ENCODE measurements around the gene LRP8.

DNA sequence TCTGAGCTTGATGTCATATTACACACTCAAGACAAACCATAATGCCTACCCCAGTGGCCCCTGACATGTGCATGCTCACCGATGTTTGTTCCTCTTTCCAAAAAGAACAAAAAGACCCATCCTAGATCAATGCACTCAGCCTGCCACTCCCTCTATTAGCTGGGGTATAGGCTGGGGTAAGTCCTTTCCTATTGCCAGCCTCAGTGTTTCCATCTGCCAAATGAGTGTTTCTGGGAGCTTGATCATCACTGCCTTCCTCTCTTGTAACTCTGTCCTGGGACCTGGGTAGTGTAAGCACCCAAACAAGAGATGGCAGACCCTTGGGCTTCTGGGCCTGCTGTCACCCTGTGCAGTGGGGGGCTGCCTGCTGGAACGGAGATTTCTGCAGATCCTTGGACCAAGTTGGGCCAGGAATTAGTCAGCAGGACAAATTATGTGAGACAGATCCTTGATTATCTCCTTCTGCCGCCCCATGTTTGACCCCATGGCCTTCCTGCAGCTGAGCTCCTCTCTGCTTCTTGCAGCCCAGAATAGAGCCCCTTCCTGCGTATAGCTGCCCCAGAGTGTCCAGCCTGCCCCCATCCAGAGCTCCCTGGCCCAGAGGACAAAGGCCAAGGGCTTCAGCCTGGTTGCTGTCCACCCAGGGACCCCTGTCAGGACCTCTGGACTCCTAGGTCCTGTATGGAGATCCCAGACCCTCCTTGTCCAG lies 31.5 kb upstream of the LRP8 start:
- TF ChIP-seq POLR2A (IDR thresholded peaks at IDR 0.05; ENCODE audit: low read length): no peak
- no peak for TF ChIP-seq GATA1 (IDR thresholded peaks at IDR 0.05; ENCODE audit: low read depth, low read length)
